ENCODE measurements around the gene GRIK4. TPM values are rescaled to one million over a fixed set of nuclear protein-coding genes. Genes with fewer than 3 reads are reported as not detected.

GRIK4 gene
- total RNA-seq, 2 experiments from 2014 or later: not detected

DNA sequence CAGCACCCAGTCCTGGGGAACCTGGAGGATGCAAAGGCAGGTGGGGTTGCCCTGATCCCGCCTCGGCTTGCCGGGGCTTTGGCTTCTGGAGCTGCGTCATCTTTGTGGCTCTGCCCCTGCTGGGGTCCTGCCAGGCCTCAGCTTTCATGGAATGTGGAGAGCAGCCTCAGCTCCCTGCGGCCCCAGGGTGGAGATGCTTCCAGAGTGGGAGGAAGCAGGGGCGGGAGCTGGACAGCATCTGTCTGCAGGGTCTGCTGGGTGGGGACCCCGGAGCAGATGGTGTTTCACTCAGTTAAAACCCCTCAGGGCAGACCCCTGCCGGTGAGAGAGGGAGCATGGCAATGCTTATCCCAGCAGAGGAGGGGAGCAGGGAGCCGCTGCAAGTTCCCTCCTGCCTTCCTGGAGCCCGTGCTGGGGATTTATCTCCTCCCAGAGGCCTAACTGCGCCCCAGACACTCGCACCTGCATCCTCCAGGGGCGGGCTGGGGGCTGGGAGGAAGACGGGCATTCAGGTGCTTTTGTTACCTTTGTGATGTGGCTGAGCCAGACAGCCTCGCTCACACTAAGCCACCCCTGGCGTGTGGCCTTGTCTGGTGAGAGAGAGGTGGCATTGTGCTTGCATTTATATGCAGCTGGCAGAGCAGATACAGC lies 15.7 kb downstream of the GRIK4 start:
- no peaks in the 10 kb centered on the region for H3K4me1 ChIP-seq (ENCODE audit: insufficient read depth, low read length)
- Mint-ChIP-seq H3K27me3 (peaks cover 50% of the 10 kb centered on the region), H3K4me1 (ENCODE audit: low read depth) (no peaks in the 10 kb centered on the region), H3K27ac (no peak overlapping the region), H3K36me3 (ENCODE audit: low read depth) (no peaks in the 10 kb centered on the region), H3K4me3 (no peak overlapping the region), H3K9me3 (no peaks in the 10 kb centered on the region)
- DNase-seq (no peak), ATAC-seq (ENCODE audit: poor library complexity) (no peak)
- peaks cover 0 to 6% of the 10 kb centered on the region in 2 experiments for H3K27me3 ChIP-seq (ENCODE audit: control insufficient read depth in 1 of 2, insufficient read depth in 2 of 2, low read length in 2 of 2)
- no peak overlapping the region for H3K4me3 ChIP-seq (ENCODE audit: low read length)
- TF ChIP-seq, protein P1, sequence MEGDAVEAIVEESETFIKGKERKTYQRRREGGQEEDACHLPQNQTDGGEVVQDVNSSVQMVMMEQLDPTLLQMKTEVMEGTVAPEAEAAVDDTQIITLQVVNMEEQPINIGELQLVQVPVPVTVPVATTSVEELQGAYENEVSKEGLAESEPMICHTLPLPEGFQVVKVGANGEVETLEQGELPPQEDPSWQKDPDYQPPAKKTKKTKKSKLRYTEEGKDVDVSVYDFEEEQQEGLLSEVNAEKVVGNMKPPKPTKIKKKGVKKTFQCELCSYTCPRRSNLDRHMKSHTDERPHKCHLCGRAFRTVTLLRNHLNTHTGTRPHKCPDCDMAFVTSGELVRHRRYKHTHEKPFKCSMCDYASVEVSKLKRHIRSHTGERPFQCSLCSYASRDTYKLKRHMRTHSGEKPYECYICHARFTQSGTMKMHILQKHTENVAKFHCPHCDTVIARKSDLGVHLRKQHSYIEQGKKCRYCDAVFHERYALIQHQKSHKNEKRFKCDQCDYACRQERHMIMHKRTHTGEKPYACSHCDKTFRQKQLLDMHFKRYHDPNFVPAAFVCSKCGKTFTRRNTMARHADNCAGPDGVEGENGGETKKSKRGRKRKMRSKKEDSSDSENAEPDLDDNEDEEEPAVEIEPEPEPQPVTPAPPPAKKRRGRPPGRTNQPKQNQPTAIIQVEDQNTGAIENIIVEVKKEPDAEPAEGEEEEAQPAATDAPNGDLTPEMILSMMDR (IDR thresholded peaks at IDR 0.05): no peak
- intact Hi-C loops (cut with DNase I, micrococcal nuclease): no loop called here
- peaks cover 0 to 16% of the 10 kb centered on the region in 2 experiments for H3K9me3 ChIP-seq (ENCODE audit: control insufficient read depth in 1 of 2, insufficient read depth in 1 of 2, low read length in 2 of 2)
- H3K27ac ChIP-seq (ENCODE audit: low read depth in 1 of 2, low read length in 2 of 2): no peak overlapping the region
- ChIA-PET POLR2A (no interaction called here), CTCF (no interaction called here)
- H3K36me3 ChIP-seq (ENCODE audit: insufficient read depth, low read length): no peaks in the 10 kb centered on the region

DNA sequence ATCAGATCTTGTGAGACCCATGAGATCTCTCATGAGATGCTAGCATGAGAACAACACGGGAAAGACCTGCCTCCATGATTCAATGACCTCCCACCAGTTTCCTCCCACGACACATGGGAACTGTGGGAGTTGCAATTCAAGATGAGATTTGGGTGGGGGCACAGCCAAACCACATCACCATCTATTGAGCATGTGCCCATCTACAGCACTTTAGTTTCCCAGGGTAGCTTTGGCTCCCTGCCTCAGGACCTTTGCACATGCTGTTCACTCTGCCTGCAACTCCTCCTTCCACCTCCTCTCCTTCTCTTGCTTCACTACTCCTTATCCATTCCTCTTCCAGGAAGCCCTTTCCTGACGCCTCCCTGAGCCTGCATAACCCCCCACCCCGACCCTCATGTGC lies 17.2 kb downstream of the GRIK4 start:
- Mint-ChIP-seq H3K4me3 (no peak overlapping the region), H3K9me3 (no peaks in the 10 kb centered on the region), H3K36me3 (ENCODE audit: low read depth) (no peaks in the 10 kb centered on the region), H3K27ac (no peak overlapping the region), H3K27me3 (peaks cover 51% of the 10 kb centered on the region), H3K4me1 (ENCODE audit: low read depth) (no peaks in the 10 kb centered on the region)
- ATAC-seq (ENCODE audit: poor library complexity): no peak
- ChIA-PET POLR2A (no interaction called here), CTCF (no interaction called here)
- Histone ChIP-seq H3K36me3 (ENCODE audit: insufficient read depth, low read length) (no peaks in the 10 kb centered on the region), H3K27ac (ENCODE audit: low read depth in 1 of 2, low read length in 2 of 2) (no peak overlapping the region), H3K9me3 (ENCODE audit: control insufficient read depth in 1 of 2, insufficient read depth in 1 of 2, low read length in 2 of 2) (peaks cover 0 to 17% of the 10 kb centered on the region in 2 experiments), H3K27me3 (ENCODE audit: control insufficient read depth in 1 of 2, insufficient read depth in 2 of 2, low read length in 2 of 2) (peaks cover 0 to 6% of the 10 kb centered on the region in 2 experiments), H3K4me3 (ENCODE audit: low read length) (no peak overlapping the region), H3K4me1 (ENCODE audit: insufficient read depth, low read length) (no peaks in the 10 kb centered on the region)
- DNase-seq: no peak
- intact Hi-C loops (cut with DNase I, micrococcal nuclease): no loop called here
- TF ChIP-seq, protein P1 (IDR thresholded peaks at IDR 0.05): no peak

DNA sequence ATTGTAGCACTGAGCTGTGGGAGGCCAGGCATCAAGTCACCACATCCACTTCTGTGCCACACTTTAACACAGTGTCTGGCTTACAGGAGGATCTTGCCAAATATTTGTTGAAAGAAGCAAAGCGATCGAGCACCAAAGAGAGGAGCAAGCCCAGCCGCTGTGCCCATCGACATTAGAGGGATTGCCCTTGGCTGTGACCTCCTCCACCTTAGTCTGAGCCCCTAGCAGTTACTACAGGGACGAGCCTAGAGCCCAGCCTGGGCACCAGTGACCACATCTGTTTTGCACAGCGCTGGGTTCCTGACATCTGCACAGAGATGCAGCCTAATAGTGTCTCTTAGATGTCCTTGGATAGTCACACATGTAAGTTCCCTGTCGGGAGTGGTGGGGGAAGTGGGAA lies 17.7 kb downstream of the GRIK4 start:
- intact Hi-C loops (cut with DNase I, micrococcal nuclease): no loop called here
- Histone ChIP-seq H3K27ac (ENCODE audit: low read depth in 1 of 2, low read length in 2 of 2) (no peak overlapping the region), H3K27me3 (ENCODE audit: control insufficient read depth in 1 of 2, insufficient read depth in 2 of 2, low read length in 2 of 2) (peaks cover 0 to 6% of the 10 kb centered on the region in 2 experiments), H3K4me1 (ENCODE audit: insufficient read depth, low read length) (no peaks in the 10 kb centered on the region), H3K36me3 (ENCODE audit: insufficient read depth, low read length) (no peaks in the 10 kb centered on the region), H3K9me3 (ENCODE audit: control insufficient read depth in 1 of 2, insufficient read depth in 1 of 2, low read length in 2 of 2) (peaks cover 0 to 17% of the 10 kb centered on the region in 2 experiments), H3K4me3 (ENCODE audit: low read length) (no peak overlapping the region)
- ChIA-PET CTCF (no interaction called here), POLR2A (no interaction called here)
- ATAC-seq (ENCODE audit: poor library complexity) (no peak), DNase-seq (no peak)
- Mint-ChIP-seq H3K9me3 (no peaks in the 10 kb centered on the region), H3K4me3 (no peak overlapping the region), H3K36me3 (ENCODE audit: low read depth) (no peaks in the 10 kb centered on the region), H3K27ac (no peak overlapping the region), H3K4me1 (ENCODE audit: low read depth) (no peaks in the 10 kb centered on the region), H3K27me3 (peaks cover 50% of the 10 kb centered on the region)
- TF ChIP-seq, protein P1 (IDR thresholded peaks at IDR 0.05): no peak

Data from CD4-positive, alpha-beta T cell (primary cell).